GM18873 (cell line): ENCODE data around the gene CLCC1.
A peak's percentile ranks its signal among the peaks of the same experiment; 100 is the strongest.
"Not testable (repeated sequence)": the region's sequence is repeated elsewhere in the genome, so short reads cannot be mapped to it uniquely, and the experiment has no call there.

Source experiments
- ATAC-seq: cut with Tn5 transposase; IDR thresholded peaks from one replicate; pipeline ENCODE4 v1.9.1; 2021; ENCODE audit warnings: mild to moderate bottlenecking, moderate library complexity, moderate number of reproducible peaks; ENCODE audit not compliant: unreplicated experiment, low FRiP score

CLCC1 gene

GRCh38 chr1:108963052-108963686, at the start of gene CLCC1:
Gene CLCC1 (minus strand): TSS chr1:108963484. CDS start chr1:108950437, 13,047 bp downstream.
- ATAC-seq: peak; percentile 86

GRCh38 chr1:109011335-109011734, 48.1 kb upstream of the CLCC1 start:
- ATAC-seq: no peak

- ATAC-seq: not testable (repeated sequence)
These were observed 33.3 kb upstream of the CLCC1 start for GRCh38 chr1:108996622-108997021.

GRCh38 chr1:108983114-108983513, 19.8 kb upstream of the CLCC1 start:
- ATAC-seq: no peak

GRCh38 chr1:108976658-108977057, 13.4 kb upstream of the CLCC1 start:
- no peak for ATAC-seq

GRCh38 chr1:108972951-108973350, 9.7 kb upstream of the CLCC1 start:
- no peak for ATAC-seq

GRCh38 chr1:108969346-108969745, 6.1 kb upstream of the CLCC1 start:
- ATAC-seq: no peak

GRCh38 chr1:108962681-108963051, 618 bp downstream of the CLCC1 start:
- ATAC-seq: no peak

GRCh38 chr1:108961752-108962486, 1.4 kb downstream of the CLCC1 start:
- no peak for ATAC-seq

GRCh38 chr1:108961198-108961597, 2.1 kb downstream of the CLCC1 start:
- no peak for ATAC-seq

- no peak for ATAC-seq
These were observed 2.6 kb downstream of the CLCC1 start for GRCh38 chr1:108960719-108961118.

GRCh38 chr1:108957888-108958287, 5.4 kb downstream of the CLCC1 start:
- no peak for ATAC-seq

GRCh38 chr1:108955881-108956280, 7.4 kb downstream of the CLCC1 start:
- no peak for ATAC-seq

- ATAC-seq: no peak
These were observed 8.2 kb downstream of the CLCC1 start for GRCh38 chr1:108955111-108955510.

GRCh38 chr1:108953452-108953851, 9.8 kb downstream of the CLCC1 start:
- no peak for ATAC-seq

- no peak for ATAC-seq
These were observed 12.0 kb downstream of the CLCC1 start for GRCh38 chr1:108951242-108951641.

- ATAC-seq: no peak
These were observed 14.2 kb downstream of the CLCC1 start for GRCh38 chr1:108949044-108949443.

GRCh38 chr1:108947871-108948525, 15.3 kb downstream of the CLCC1 start:
- no peak for ATAC-seq

GRCh38 chr1:108936170-108936569, 27.1 kb downstream of the CLCC1 start:
- no peak for ATAC-seq

GRCh38 chr1:108933944-108934343, 29.3 kb downstream of the CLCC1 start:
- no peak for ATAC-seq

GRCh38 chr1:108927565-108927964, 35.7 kb downstream of the CLCC1 start:
- ATAC-seq: not testable (repeated sequence)

GRCh38 chr1:108925920-108926319, 37.4 kb downstream of the CLCC1 start:
- no peak for ATAC-seq
